ENCODE data around the gene AKR1C8. TPM values are rescaled to one million over a fixed set of nuclear protein-coding genes. Genes with fewer than 3 reads are reported as not detected.

The AKR1C8 gene
- total and polyA plus RNA-seq, 9 of the 15 experiments (the other 6 are each of a cell fraction or from before 2014, with no cell fraction given), result 0.03 to 0.29 (median 0.08) TPM

DNA sequence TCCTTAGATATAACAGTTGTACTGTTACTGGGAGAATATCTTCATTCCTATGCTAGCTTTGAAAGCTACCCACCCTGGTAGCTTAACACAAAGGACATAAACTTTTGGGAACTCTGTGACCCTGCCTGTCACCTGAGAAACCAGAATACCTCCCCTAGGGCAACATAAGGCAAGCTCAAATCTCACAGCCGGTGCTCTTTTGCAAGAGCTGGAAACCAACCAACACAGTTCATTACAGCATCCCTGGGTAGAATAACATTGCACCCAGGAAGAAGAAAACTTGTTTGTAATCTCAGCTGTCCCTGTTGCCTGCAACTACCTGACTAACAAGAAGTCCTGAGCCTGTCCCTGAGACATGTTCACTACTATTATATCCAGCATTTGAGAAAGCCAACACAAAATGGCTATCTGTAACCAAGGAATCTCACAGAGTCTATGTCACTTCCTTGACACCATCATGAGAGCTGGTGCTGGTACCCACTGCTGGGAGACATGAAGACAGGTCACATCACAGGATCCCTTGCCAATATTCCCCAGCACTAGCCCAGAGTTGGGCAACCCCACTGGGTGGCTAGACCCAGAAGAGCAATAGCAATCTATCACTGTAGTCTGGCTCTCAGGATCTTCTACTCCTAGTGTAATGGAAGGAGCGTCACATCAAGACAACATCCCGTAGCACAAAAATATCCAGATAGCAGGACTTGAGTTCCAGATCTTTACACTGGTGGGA, 59.5 kb downstream of the AKR1C8 start:
- no TSS peak for BruUV-seq (replicated peaks)
- in situ Hi-C loops (cut with MboI), result no loop called here
- no peak for FAIRE-seq
- POLR2A ChIA-PET, result interaction anchor here (0.8 kb wide), 1 partner anchor 19 kb away, joined by 3 read pairs; no protein-coding TSS in a partner anchor
- Histone ChIP-seq H3K4me2 (ENCODE audit: insufficient read depth, low read length) (no peak overlapping the region), H3K9me1 (ENCODE audit: control insufficient read depth, insufficient read depth, low read length) (no peaks in the 10 kb centered on the region), H3K4me3 (no peak overlapping the region), H3K36me3 (ENCODE audit: control insufficient read depth, insufficient read depth, low read length) (no peaks in the 10 kb centered on the region), H3K79me2 (ENCODE audit: control insufficient read depth, insufficient read depth, low read length) (no peaks in the 10 kb centered on the region), H3K9ac (ENCODE audit: insufficient read depth in 1 of 2, low read depth in 2 of 2, low read length in 2 of 2) (no peak overlapping the region), H4K20me1 (replicated peaks; ENCODE audit: control insufficient read depth, insufficient read depth, low read length) (no peaks in the 10 kb centered on the region), H3K9me3 (replicated peaks; ENCODE audit: control insufficient read depth, insufficient read depth, low read depth, low read length) (peaks cover 2% of the 10 kb centered on the region; the same call in 1 of the 2 replicates), H2AFZ (ENCODE audit: low read depth, low read length) (no peak overlapping the region), H3K27me3 (ENCODE audit: control insufficient read depth in 2 of 2, insufficient read depth in 2 of 2, low read length in 2 of 2) (no peaks in the 10 kb centered on the region), H3K4me1 (replicated peaks in 1 of 2; ENCODE audit: control insufficient read depth in 2 of 2, insufficient read depth in 2 of 2, low read length in 2 of 2) (no peaks in the 10 kb centered on the region), H3K27ac (ENCODE audit: extremely low read depth, low read depth, low read length) (no peak overlapping the region)
- no peak for TF ChIP-seq YBX1 (IDR thresholded peaks at IDR 0.05)
- no peak for TF ChIP-seq HEY1 (CRISPR knock-in tag; IDR thresholded peaks at IDR 0.05; ENCODE audit: borderline replicate concordance)
- TF ChIP-seq HDAC1 (IDR thresholded peaks at IDR 0.05), result no peak
- TF ChIP-seq RBBP5 (IDR thresholded peaks at IDR 0.05; ENCODE audit: borderline replicate concordance, insufficient read depth, low read length, poor library complexity, severe bottlenecking), result no peak
- TF ChIP-seq XRCC5 (IDR thresholded peaks at IDR 0.05; ENCODE audit: low read depth, low read length), result no peak
- no peak for TF ChIP-seq ZNF143 (CRISPR knock-in tag; IDR thresholded peaks at IDR 0.05)
- TF ChIP-seq MCM2 (IDR thresholded peaks at IDR 0.05; ENCODE audit: low read depth), result no peak
- TF ChIP-seq ADNP (tag; IDR thresholded peaks at IDR 0.05), result no peak
- intact Hi-C loops (cut with micrococcal nuclease), result no loop called here
- WGBS (ENCODE audit: insufficient coverage, low coverage, missing lambda C conversion rate), result 7% methylated on average over 3 of the region's 3 CpGs
- ATAC-seq, result no peak
- CTCF ChIA-PET (ENCODE audit: low intra/inter-chr PET ratio), result no interaction called here
- DNase-seq (ENCODE audit: extremely low read depth in 1 of 4, low spot score in 3 of 4), result no peak

Measured in K562 (cell line).